HT1080 (cell line): ENCODE data around the gene NFIX. TPM values are rescaled to one million over a fixed set of nuclear protein-coding genes. Genes with fewer than 3 reads are reported as not detected.
"Not testable (repeated sequence)": the region's sequence is repeated elsewhere in the genome, so short reads cannot be mapped to it uniquely, and the experiment has no call there.

Experiments
- DNase-seq: peaks from one replicate; pipeline ENCODE4 v3.0.0-alpha.2; 2015; ENCODE audit warnings: low read depth
- polyA plus RNA-seq, 2 experiments: library from polyadenylated mRNA; depleted of rRNA; stranded (reverse); fragments of >200 nt; gene quantifications; 2 replicates each; pipeline ENCODE4 v1.2.3, GENCODE V29; 2015
- total RNA-seq: library from RNA; depleted of rRNA; stranded (reverse); fragments of >200 nt; shearing (Covaris generic); gene quantifications from 2 replicates; pipeline ENCODE4 v1.2.3, GENCODE V29; 2014; rRNA removed

Gene NFIX
- 12.4 and 21.7 TPM in 2 replicates for total RNA-seq
- polyA plus RNA-seq (2015; cell fraction: cytosol; rRNA removed), result 38.9 and 51.6 TPM in 2 replicates
- polyA plus RNA-seq (2015; cell fraction: nucleus; rRNA removed), result 30.6 and 34.0 TPM in 2 replicates

DNA sequence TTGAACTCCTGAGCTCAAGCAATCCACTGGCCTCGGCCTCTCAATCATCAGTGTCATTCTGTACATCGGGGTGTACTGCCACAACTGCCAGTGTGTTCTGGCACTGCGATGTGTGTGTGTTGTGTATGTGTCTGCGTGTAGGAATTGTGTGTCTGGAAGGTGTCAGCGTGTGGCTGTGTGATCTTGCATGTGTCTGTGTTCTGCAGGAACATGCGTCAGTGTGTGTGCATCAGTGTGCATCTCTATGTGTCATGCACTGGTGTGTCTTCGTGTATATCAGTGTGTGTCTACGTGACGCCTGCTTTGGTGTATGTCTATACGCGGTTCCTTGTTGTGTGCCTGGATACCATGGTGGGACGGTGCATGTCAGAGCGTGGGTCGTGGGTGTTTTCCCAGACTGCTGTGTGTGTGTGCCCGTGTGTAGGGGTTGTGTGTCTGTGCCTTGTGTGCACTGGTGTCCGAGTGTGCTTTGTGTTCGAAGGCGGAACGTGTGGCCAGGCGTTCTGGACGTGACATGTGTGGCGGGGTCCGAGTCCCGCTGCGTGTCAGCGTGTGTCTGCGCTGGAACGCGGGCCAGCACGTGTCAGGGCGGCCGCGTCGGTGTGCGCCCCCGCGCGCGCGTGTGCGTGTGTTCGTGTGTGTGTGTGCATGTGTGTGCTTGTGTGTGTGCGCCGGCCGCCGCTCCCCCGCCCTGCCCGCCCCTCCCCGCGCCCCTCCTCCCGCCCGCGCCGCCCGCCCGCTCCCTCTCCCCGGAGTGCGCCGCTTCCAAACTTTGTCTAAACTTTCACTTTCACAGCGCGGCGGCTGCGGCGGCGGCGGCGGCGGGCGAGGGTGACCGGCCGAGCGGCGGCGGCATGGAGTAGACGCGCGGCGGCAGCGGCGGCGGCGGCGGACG is at the start of gene NFIX:
Gene NFIX, plus strand, starts transcription at position 775 of the 895 bp plus-strand sequence. CDS start 363 bp downstream, outside the sequence.
- DNase-seq, result no peak

DNA sequence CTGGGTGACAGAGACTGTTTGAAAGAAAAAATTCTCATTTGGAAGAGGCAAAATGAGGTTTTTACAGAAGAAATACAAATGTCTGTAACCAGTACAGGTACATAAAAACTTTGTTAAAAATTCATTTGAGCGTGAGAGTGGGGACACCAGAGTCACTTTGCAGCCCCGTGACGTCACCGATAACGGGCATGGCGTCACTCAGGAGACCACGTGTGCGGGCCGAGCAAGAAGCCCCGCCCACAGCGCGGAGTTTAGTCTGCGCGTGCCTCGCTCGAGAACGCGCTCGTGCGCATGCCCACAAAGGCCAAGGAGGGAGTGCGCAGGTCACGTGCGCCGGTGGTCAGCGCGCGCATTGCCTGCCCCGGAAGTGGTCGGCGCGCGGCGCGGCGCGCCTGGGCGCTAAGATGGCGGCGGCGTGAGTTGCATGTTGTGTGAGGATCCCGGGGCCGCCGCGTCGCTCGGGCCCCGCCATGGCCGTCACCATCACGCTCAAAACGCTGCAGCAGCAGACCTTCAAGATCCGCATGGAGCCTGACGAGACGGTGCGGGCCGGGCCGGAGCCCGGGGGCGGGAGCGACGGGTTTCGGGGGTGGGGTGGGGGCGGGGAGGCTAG is 49.7 kb upstream of the NFIX start, which contains the start of gene RAD23A:
Gene RAD23A, plus strand, starts transcription at position 384 of the 613 bp plus-strand sequence. Its CDS starts 87 bp downstream, at position 471.
- DNase-seq, result peak; percentile 95

DNA sequence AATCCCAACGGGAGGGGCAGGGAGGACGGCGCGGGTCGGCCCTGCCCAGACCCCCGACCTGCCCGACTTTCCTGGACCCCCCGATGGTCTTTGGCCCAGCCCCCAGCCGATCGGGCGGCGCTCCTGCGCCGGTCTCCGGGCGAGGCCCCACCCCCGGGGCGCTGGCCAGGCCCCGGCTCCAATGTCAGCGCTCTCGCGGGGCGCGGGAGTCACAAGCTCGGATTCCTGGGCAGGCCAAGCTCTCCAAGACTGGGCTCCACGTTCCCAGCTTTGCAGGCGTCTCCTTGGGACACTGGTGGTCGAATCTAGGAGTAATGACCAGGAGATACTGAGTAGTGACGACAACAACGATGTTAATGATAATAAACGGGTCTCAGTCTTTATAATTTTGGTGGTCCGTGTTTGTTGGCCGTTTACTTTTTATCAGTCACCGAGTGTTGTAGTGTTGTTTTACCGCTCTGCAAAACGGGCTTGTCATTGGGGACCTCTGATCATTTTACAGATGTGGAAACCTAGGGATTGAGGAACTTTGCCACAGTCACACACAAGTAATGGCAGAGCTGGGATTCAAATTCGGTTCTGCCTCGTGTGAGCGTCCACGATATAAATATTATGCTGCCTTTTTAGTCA is 49.1 kb upstream of the NFIX start:
- peak; percentile 80 for DNase-seq

DNA sequence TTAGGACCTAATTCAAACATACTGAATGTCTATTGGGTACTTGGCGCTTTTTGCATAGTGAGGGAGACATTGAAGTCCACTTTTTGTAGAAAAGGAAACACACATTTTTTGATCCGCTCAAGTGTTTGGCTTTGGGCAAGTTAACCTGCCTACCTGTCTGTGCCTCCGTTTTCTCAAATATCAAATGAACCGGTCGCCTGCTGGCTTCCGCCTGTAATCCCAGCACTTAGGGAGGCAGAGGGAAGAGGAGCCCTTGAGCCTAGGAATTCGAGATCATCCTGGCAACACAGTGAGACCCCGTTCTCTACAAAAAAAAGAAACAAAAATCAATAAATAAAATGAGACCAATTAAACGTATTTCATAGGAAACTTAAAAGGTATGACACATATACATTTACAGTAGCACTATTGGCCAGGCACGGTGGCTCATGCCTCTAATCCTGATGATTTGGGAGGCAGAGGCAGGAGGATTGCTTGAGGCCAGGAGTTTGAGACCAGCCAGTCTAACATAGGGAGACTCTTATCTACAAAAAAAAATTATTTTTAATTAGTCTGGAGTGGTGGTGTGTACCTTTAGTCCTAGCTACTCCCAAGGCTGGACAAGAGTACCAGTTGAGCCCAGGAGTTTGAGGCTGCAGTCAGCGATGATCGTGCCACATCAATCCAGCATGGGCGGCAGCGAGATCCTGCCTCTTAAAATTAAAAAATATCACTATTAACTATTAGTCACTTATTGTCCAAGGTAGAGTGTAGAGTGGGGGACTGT is 48.4 kb upstream of the NFIX start:
- no peak for DNase-seq

DNA sequence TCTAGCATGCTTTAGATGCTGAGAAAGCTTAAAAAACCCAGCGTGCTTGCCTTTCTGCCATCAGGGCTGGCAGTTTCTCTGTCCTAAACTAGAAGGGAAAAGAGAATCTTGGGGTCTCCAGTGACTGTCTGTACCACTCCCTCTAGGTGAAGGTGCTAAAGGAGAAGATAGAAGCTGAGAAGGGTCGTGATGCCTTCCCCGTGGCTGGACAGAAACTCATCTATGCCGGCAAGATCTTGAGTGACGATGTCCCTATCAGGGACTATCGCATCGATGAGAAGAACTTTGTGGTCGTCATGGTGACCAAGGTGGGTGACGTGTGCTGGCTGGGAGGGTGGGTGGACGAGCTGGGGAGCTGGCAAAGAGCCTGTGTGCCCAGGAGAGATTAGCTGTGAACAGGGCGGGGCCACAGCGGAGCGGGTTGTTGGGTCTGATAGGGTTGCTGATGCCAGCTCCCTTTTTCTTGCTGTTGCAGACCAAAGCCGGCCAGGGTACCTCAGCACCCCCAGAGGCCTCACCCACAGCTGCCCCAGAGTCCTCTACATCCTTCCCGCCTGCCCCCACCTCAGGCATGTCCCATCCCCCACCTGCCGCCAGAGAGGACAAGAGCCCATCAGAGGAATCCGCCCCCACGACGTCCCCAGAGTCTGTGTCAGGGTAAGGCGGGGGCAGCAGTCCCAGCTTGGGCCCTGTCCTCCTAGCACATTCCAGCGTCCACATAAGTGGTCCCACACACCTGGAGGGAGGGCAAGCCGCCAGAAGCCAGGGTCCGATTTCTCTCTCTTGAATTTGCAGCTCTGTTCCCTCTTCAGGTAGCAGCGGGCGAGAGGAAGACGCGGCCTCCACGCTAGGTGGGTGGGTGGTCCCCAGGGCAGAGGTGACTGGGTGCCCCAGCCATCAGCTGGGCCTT is 47.3 kb upstream of the NFIX start:
- no peak for DNase-seq

DNA sequence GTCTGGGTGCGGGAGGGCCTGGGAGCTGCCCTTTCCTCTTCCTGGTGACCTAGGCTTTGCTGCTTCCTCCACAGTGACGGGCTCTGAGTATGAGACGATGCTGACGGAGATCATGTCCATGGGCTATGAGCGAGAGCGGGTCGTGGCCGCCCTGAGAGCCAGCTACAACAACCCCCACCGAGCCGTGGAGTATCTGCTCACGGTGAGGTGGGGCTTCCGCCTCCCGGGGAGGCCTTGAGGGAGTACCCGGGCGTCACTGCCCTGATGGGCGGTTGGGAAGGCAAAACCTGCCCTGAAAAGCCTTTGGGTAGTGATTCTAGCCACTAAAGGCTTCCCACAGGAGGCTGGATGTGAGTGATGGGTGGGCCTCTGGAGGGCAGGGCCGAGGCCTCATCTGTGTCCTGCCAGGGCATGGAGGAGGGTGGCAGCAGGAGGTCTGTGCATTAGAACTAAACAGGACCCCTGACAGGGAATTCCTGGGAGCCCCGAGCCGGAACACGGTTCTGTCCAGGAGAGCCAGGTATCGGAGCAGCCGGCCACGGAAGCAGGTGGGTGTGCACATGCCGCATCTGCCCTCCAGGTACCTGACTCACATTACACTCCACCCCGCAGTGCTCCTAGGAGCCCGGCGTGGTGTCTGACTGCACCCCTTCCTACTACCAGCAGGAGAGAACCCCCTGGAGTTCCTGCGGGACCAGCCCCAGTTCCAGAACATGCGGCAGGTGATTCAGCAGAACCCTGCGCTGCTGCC is 46.5 kb upstream of the NFIX start:
- no peak for DNase-seq

DNA sequence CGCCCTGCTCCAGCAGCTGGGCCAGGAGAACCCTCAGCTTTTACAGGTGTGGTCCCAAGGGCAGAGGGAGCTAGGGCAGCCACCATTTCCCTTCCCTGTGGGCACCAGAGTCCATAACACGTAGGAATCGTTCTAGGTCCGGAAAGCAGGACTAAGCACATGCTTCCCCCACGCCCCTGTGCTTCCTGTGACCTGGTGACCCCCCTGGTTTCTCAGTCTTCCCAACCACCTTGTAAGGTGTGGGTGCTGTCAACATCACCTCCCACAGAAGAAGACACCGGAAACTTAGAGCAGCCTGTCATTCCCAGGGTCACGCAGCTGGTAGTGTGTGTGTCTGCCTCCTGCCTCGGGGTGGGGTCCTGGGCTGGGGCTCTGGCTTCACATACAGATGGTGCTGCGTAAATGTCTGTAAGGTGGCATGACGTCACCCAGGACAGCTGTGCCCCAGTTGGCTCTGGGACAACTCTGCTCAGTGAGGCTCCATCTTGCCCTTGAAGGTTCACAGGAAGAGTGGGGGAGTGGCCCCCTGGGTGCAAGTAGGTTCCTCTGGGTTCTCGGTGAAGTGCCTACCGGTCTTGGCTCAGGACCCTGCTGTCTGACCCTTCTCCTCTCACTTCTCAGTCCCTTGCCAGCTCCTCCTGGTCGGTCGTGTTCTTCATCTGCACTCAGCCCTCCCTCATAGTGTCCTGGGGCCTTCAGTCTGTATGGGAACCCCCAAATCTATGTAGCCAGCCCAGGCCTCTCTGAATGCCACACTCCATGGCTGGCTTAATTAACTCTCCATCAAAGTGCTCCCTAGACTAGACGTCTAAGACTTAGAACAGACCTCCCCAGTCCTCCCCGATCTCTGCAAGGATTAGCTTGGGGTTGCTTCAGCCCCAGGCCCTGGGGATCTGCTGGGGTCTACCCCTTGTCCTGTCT is 45.7 kb upstream of the NFIX start:
- DNase-seq, result no peak

DNA sequence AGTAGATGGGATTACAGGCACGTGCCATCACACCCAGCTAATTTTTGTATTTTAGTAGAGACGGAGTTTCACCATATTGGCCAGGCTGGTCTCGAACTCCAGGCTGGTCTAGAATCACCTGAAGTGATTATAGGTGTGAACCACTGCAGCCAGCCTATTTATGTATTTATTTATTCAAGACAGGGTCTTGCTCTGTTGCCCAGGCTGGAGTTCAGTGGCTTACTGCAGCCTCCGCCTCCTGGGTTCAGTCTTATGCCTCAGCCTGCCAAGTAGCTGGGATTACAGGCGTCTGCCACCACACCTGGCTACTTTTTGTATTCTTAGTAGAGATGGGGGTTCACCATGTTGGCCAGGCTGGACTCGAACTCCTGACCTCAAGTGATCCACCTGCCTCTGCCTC is 43.2 kb upstream of the NFIX start:
- DNase-seq, result not testable (repeated sequence)

DNA sequence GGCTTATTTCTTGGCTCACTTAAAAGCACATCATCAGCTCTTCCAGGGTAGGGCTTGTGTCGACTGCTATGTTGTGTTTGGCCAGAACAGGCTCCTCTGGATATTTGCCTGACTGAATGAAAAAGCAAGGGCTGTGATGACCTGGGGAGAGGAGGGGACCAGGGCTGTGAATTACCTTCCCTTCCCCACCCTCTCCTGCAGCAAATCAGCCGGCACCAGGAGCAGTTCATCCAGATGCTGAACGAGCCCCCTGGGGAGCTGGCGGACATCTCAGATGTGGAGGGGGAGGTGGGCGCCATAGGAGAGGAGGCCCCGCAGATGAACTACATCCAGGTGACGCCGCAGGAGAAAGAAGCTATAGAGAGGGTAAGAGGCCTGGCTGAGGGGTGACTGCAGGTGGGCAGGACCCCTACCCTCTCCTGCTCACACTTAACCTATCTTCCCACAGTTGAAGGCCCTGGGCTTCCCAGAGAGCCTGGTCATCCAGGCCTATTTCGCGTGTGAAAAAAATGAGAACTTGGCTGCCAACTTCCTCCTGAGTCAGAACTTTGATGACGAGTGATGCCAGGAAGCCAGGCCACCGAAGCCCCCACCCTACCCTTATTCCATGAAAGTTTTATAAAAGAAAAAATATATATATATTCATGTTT is 42.7 kb upstream of the NFIX start:
- peak; percentile 83 for DNase-seq

DNA sequence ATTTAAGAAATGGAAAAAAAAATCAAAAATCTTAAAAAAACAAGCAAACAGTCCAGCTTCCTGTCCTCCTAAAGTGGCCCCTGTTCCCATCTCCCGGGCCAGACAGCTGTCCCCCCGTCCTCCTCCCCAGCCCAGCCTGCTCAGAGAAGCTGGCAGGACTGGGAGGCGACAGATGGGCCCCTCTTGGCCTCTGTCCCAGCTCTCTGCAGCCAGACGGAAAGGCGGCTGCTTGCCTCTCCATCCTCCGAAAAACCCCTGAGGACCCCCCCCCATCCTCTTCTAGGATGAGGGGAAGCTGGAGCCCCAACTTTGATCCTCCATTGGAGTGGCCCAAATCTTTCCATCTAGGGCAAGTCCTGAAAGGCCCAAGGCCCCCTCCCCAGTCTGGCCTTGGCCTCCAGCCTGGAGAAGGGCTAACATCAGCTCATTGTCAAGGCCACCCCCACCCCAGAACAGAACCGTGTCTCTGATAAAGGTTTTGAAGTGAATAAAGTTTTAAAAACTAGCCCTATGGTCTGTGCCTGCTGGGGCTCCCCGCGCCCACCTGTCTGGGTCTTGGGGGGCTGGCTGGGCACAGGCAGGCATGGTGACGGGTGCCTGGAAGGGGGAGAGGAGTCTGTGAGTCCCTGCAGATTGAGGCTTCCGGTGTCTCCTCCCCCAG is 42.0 kb upstream of the NFIX start:
- DNase-seq, result no peak

DNA sequence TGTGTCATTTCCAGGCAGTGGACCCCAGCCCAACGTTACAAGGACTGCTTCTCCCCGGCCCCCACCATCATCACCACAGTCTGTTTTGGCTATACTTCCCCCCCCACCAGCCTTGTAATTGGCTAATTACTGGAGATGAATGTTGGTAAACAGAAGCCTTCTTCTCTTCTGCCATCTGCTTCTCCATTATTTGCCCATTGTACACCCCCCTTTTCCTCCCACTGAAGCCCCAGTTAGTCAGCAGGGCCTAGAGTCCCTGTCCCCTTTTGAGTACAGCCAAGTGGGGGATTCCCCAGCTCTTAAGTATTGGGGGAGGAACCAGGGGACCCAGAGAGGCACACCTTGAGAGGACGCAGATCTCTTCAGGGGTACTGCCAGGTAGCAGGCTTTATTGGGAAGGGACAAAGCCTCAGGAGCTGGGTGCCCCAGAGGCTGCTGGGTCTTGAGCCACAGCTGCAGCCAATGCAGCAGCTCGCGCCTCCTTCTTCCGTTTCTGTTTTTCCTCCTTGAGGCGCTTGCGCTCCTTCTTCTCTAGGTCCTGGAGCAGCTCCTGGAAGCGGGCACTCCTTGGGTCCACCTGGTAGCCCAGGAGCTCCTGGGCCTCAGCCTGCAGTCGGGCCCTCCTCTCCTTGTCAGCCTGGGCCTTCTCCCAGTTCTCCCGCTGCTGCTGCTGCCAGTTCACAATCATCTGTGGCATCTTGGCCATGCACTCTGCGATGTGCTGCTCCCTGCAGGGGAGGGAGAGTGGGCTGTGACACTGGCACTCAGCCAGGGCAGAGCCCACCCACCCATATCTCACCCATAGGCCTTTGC is 41.3 kb upstream of the NFIX start:
- no peak for DNase-seq

DNA sequence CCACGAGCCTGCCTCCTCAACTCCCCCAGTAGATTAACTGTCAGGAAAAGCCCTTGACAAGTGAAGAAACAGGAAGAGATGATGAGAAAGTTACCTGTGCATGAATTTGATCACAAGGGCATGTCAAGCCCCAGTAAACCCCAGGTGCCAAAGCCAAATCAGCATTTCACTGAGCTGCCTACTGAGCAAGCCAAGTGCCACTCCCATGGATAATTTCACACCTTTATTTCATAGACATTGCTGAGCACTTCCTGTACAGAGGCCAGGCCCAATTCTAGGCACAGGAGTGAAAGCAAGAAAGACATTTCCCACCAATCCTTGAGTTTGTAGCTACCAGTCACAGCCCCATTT is 40.7 kb upstream of the NFIX start:
- DNase-seq, result no peak

DNA sequence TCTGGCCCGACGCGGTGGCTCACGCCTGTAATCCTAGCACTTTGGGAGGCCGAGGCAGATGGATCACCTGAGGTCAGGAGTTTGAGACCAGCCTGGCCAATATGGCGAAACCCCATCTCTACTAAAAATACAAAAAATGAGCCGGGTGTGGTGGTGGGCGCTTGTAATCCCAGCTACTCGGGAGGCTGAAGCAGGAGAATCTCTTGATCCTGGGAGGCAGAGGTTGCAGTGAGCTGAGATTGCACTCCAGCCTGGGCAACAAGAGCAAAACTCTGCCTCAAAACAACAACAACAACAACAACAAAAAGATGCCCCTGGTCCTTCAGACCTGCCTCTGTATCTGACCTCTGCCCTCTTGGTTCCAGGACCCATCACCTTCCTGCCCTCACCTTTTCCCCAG is 39.7 kb upstream of the NFIX start:
- DNase-seq, result not testable (repeated sequence)

DNA sequence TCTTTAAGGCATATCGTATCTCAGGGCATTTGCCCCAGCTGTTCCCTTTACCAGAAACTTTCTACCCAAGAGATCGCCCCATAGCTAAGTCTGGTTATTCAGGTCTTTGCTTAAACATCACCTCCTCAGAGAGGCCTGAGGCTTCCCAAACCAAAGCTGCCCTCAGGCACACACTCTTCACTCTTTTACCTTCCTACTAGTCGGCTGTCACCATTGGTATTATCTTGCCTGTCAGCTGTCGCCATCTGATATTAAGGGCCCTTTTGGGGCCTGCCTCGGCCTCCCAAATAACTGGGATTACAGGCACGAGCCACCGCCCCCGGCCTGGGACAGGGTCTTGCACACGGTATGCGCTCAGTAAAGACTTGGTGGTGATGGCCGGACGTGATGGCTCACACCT is 39.3 kb upstream of the NFIX start:
- no peak for DNase-seq

DNA sequence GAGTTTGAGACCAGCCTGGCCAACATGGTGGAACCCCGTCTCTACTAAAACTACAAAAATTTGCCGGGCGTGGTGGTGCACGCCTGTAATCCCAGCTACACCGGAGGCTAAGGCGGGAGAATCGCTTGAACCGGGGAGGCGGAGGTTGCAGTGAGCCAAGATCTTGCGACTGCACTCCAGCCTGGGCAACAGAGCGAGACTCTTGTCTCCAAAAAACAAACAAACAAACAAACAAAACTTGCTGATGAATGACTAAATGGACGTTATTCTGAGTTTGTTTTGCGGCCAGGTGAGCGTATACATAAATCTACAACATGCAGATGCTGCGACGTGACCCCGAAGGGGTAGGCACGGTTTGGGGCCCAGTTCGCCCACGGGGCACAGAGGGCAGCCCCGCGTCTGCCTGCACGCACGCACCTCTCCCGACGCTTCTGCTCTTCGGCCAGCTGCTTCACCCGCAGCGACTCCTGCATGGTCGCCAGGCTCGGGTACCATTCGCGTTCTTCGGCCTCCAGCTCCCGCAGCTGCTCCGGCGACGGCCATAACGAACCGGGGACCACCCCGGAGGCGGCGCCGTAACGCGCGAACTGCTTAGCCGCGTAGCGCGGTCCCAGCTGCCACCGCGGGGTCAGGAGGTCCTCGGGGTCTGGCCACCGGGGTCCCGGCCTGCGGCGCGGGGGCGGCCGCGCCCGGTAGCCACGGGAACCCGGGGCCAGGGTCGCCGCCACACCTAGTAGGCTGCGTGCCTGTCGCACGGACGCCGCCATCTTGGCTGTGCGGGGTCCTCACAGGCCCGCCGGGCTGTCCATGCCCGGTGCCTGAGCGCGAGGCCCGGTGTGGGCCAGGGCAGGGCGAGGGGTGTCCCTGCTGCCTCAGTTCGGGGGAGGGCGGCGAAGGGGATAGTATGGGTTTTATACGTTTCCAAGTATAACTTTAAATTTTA is 38.6 kb upstream of the NFIX start, which contains the start of gene GADD45GIP1:
Gene GADD45GIP1, minus strand, starts transcription at position 778 of the 943 bp plus-strand sequence. Its CDS starts 11 bp downstream, at position 767.
- peak; percentile 79 for DNase-seq
